AG09319 (cell line): ENCODE data around the gene KRT86.
"Not testable (repeated sequence)": the region's sequence is repeated elsewhere in the genome, so short reads cannot be mapped to it uniquely, and the experiment has no call there.

ENCODE experiments used
- DNase-seq: peaks from one replicate; pipeline ENCODE4 v3.0.0-alpha.2; 2010; ENCODE audit warnings: low read depth; ENCODE audit errors: extremely low read depth
- CTCF ChIP-seq: IDR thresholded peaks from 2 replicates; pipeline ENCODE4 v1.5.1; 2011; ENCODE audit warnings: low read depth, mild to moderate bottlenecking, inconsistent platforms, low read length, moderate library complexity

KRT86 gene

GRCh38 chr12:52250048-52250990 lies 24.1 kb upstream of the KRT86 start:
- TF ChIP-seq CTCF, result no peak
- DNase-seq, result no peak

DNA sequence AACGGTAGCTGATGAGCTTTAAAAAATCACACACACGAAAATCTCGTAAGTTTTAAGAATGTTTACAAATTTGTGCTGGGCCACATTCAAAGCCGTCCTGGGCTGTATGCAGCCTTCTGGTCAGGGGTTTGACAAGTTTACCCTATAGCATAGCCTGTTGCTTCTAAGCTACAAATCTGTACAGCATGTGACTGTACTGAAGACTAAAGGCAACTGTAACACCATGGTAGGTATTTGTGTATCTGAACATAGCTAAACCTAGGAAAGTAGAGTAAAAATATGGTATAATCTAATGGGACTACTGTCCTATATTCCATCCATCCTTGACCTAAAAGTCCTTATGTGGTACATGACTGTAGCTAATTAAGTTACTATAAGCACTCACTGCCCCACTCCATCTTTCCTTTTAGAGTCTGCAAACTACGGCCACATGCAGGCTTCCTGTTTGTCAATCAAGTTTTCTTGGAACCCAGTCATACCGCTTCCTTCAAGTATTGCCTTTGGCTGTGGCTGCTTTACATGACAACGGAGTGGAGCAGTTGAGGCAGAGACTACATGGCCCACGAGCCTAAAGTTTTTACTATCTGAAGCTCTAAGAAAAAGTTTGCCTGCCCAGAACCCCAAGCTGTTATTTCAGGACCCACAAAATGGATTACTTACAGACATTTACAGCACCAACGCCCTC lies 22.9 kb upstream of the KRT86 start:
- no peak for DNase-seq
- no peak for TF ChIP-seq CTCF

DNA sequence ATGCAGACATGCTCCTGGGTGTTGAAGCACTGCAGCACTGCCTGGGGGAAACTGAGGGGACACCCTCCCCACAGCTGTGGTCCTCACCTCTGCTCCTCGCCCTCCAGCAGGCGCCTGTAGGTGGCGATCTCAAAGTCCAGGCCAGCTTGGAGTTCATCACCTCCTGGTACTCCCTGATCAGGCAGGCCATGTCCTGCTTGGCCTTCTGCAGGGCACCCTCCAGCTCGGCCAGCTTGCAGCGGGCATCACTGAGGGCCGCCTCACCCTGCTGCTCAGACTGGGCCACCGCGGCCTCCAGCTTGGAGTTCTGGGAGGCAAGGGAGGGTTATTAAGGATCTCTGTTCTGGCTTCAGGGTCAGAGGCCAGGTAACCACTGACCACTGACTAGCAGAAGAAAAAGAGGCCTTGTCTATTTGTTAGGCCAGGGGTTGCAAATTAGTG lies 22.2 kb upstream of the KRT86 start:
- DNase-seq, result not testable (repeated sequence)

- TF ChIP-seq CTCF, result no peak
- no peak for DNase-seq
Observed at GRCh38 chr12:52252728-52253343, 21.6 kb upstream of the KRT86 start.

GRCh38 chr12:52253391-52254179 lies 20.9 kb upstream of the KRT86 start:
- no peak for DNase-seq
- TF ChIP-seq CTCF, result no peak

DNA sequence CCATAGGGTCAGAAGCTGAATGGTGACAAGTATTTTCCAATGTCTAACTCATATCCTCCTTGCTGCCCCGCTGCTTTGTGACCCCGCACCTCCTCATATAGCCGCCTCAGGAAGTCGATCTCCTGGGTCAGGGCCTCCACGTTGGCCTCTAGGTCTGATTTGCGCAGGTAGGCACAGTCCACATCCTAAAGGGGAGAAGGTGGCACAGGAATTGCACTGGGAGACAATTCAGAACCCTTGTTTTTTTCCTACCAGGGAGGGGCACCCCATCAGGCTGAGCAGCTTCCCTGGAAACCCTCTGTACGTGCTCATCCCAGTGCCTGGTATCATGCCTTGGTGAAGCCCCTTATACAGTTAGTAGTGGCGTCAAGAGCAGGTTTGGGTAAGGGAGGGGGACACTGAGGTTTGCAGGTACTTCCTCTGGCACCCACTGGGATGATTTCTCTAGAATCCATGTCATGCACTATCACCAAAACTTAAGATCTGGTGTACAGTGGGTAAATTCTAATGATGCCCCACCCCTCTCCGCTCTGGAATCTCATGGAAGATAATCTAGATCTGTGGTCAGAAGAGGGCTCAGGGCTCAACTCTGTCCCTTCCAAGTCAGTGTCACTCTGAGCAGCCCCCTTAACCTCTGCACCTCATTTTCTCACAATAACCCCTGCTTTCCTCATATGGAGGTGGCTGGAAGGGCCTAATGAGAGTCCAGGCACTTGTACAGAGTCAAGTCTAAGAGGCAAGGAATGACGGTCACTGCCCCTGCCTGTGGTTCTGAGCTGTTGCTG lies 20.1 kb upstream of the KRT86 start:
- no peak for TF ChIP-seq CTCF
- DNase-seq, result no peak
